ENCODE measurements around the gene EEF2K. TPM values are rescaled to one million over a fixed set of nuclear protein-coding genes. Genes with fewer than 3 reads are reported as not detected.

The EEF2K gene
- total RNA-seq, 2 donors from 2014 or later = 26.4 to 35.2 TPM

GRCh38 chr16:22320572-22321339 is 114.7 kb downstream of the EEF2K start:
- ATAC-seq (no peak), DNase-seq (no peak)
- intact Hi-C loops (cut with DNase I, micrococcal nuclease) = no loop called here

GRCh38 chr16:22321340-22322001 is 115.4 kb downstream of the EEF2K start:
- intact Hi-C loops (cut with DNase I, micrococcal nuclease) = no loop called here

GRCh38 chr16:22322021-22322471 is 116.0 kb downstream of the EEF2K start:
- ATAC-seq (no peak), DNase-seq (no peak)
- intact Hi-C loops (cut with DNase I, micrococcal nuclease) = no loop called here

More at GRCh38 chr16:22321340-22322001, 115.4 kb downstream of the EEF2K start:
- ATAC-seq (peak; percentile 83), DNase-seq (peak; percentile 42 to 79)

- no peak for ATAC-seq
- peak in 1 of 2 donors; percentile 12 for DNase-seq
- intact Hi-C loops (cut with DNase I, micrococcal nuclease) = no loop called here
Measured at GRCh38 chr16:22322741-22323140, 116.7 kb downstream of the EEF2K start.

- ATAC-seq (no peak), DNase-seq (peak in 1 of 2 donors; percentile 15)
- intact Hi-C loops (cut with DNase I, micrococcal nuclease) = no loop called here
Measured at GRCh38 chr16:22323173-22323958, 117.3 kb downstream of the EEF2K start.

GRCh38 chr16:22323959-22324786 is 118.1 kb downstream of the EEF2K start:
- no peak for DNase-seq
- no peak for ATAC-seq
- intact Hi-C loops (cut with DNase I, micrococcal nuclease) = no loop called here

- ATAC-seq (no peak), DNase-seq (no peak)
- intact Hi-C loops (cut with DNase I, micrococcal nuclease) = no loop called here
Measured at GRCh38 chr16:22324787-22325597, 118.9 kb downstream of the EEF2K start.

- no peak for ATAC-seq
- no peak for DNase-seq
- intact Hi-C loops (cut with DNase I, micrococcal nuclease) = no loop called here
Measured at GRCh38 chr16:22325598-22326368, 119.7 kb downstream of the EEF2K start.

- ATAC-seq = no peak
- intact Hi-C loops (cut with DNase I, micrococcal nuclease) = no loop called here
- DNase-seq = no peak
Measured at GRCh38 chr16:22326369-22326652, 120.2 kb downstream of the EEF2K start.

- no peak for DNase-seq
- intact Hi-C loops (cut with DNase I, micrococcal nuclease) = no loop called here
- ATAC-seq = no peak
Measured at GRCh38 chr16:22326771-22327445, 120.8 kb downstream of the EEF2K start.

- intact Hi-C loops (cut with DNase I, micrococcal nuclease) = no loop called here
- ATAC-seq (no peak), DNase-seq (no peak)
Measured at GRCh38 chr16:22327446-22327775, 121.3 kb downstream of the EEF2K start.

- no peak for DNase-seq
- intact Hi-C loops (cut with DNase I, micrococcal nuclease) = no loop called here
- ATAC-seq = no peak
Measured at GRCh38 chr16:22328081-22328725, 122.1 kb downstream of the EEF2K start.

GRCh38 chr16:22329199-22329695 is 123.2 kb downstream of the EEF2K start:
- intact Hi-C loops (cut with DNase I, micrococcal nuclease) = no loop called here
- no peak for ATAC-seq
- no peak for DNase-seq

- intact Hi-C loops (cut with DNase I, micrococcal nuclease) = no loop called here
- DNase-seq (no peak), ATAC-seq (peak; percentile 65)
Measured at GRCh38 chr16:22330326-22330725, 124.2 kb downstream of the EEF2K start.

GRCh38 chr16:22333457-22333994 is 127.4 kb downstream of the EEF2K start:
- DNase-seq (no peak), ATAC-seq (peak; percentile 7)
- intact Hi-C loops (cut with DNase I, micrococcal nuclease) = no loop called here

GRCh38 chr16:22335668-22336246 is 129.7 kb downstream of the EEF2K start:
- DNase-seq (no peak), ATAC-seq (peak; percentile 25)
- intact Hi-C loops (cut with DNase I, micrococcal nuclease) = no loop called here
